ENCODE measurements around the gene OR2L5. TPM values are rescaled to one million over a fixed set of nuclear protein-coding genes. Genes with fewer than 3 reads are reported as not detected.

The OR2L5 gene
- total RNA-seq, result not detected in 2 replicates

GRCh38 chr1:248013229-248013710 lies at the start of gene OR2L5:
Gene OR2L5 (plus strand): TSS chr1:248013660. CDS start chr1:248021948, 8,288 bp downstream.

GRCh38 chr1:247964933-247965332 lies 48.5 kb upstream of the OR2L5 start, which contains the start of gene OR2AK2:
Gene OR2AK2 (plus strand): TSS chr1:247965233. CDS start chr1:247965377, 144 bp downstream.

DNA sequence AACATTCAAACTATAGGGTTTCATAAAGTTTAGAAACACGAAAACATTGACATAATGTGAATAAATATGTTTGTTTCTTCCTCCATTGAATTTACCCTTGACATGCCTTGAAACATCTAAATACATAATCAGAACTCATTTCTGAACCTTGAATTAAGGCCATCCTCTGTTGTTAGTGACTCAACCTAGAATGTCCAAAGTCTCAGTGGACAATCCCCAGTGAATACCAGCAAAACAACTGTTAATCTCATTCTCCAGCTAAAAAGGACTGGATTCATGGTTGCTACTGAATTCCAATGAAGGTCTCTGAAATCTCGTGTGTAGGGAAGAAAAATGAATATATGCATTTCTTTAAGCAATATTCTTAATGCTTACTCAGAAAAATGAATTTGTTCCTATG lies 16.3 kb downstream of the OR2L5 start, which contains the start of gene OR2L2:
OR2L2 (plus strand) TSS at position 301 of the 400 bp plus-strand sequence. CDS start 8,198 bp downstream, outside the sequence.

DNA sequence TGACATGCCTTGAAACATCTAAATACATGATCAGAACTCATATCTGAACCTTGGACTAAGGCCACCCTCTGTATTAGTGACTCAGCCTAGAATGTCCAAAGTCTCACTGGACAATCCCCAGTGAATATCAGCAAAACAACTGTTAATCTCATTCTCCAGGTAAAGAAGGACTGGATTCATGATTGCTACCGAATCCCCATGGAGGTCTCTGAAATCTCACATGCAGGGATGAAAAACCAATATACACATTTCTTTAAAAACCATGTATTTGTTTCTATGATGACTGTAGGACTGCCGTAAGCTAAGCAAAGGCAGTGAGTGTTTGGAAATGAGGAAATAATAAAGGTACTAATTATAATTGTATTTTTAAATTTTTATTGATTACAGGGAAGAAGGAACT lies 33.1 kb downstream of the OR2L5 start, which contains the start of gene OR2L3:
OR2L3 (plus strand) TSS at position 301 of the 400 bp plus-strand sequence. CDS start 13,846 bp downstream, outside the sequence.

Other genes starting within 250 kb of the OR2L5 start
- gene OR14A16, start 189.5 kb upstream of the OR2L5 start, total RNA-seq, result not detected in 2 replicates
- gene OR11L1, start 171.8 kb upstream of the OR2L5 start, total RNA-seq, result not detected in 2 replicates
- 1.1 and 3.1 TPM in 2 replicates for gene TRIM58, start 156.5 kb upstream of the OR2L5 start, total RNA-seq
- 0.58 TPM in 1 of 2 replicates, not detected in the other for gene OR2W3, start 118.1 kb upstream of the OR2L5 start, total RNA-seq
- gene OR2T8, start 93.4 kb upstream of the OR2L5 start, total RNA-seq, result under 0.01 TPM in 1 of 2 replicates, not detected in the other
- not detected in 2 replicates for gene OR2AJ1, start 88.8 kb upstream of the OR2L5 start, total RNA-seq
- gene OR2L8, start 64.8 kb upstream of the OR2L5 start, total RNA-seq, result not detected in 2 replicates
- 0.28 TPM in 1 of 2 replicates, not detected in the other for gene OR2AK2, start 48.4 kb upstream of the OR2L5 start, total RNA-seq
- gene OR2L2, start 16.4 kb downstream of the OR2L5 start, total RNA-seq, result not detected in 2 replicates
- gene OR2L3, start 33.2 kb downstream of the OR2L5 start, total RNA-seq, result not detected in 2 replicates
- gene OR2L13, start 81.5 kb downstream of the OR2L5 start, total RNA-seq, result under 0.01 TPM in 1 of 2 replicates, not detected in the other
- gene OR2M5, start 131.5 kb downstream of the OR2L5 start, total RNA-seq, result not detected in 2 replicates
- not detected in 2 replicates for gene OR2M2, start 161.2 kb downstream of the OR2L5 start, total RNA-seq
- gene OR2M3, start 183.6 kb downstream of the OR2L5 start, total RNA-seq, result not detected in 2 replicates
- gene OR2M4, start 217.8 kb downstream of the OR2L5 start, total RNA-seq, result not detected in 2 replicates

All from regular cardiac myocyte (primary cell).